Renal pelvis (tissue), 4 donors: ENCODE data around the gene TUBE1. TPM values are rescaled to one million over a fixed set of nuclear protein-coding genes. Genes with fewer than 3 reads are reported as not detected.
"Not testable (repeated sequence)": the region's sequence is repeated elsewhere in the genome, so short reads cannot be mapped to it uniquely, and the experiment has no call there.

ENCODE experiments used
- DNase-seq: peaks from one replicate; pipeline ENCODE4 v3.0.0-alpha.2; 2013
- polyA plus RNA-seq, 3 donors: library from polyadenylated mRNA; unstranded; fragments of 120-200 nt; gene quantifications; one replicate each; pipeline ENCODE4 v1.2.1, GENCODE V29; 2013; ENCODE audit not compliant: insufficient read length in 3 of 3

TUBE1 gene
- polyA plus RNA-seq, 3 donors, result 22.6 to 49.5 (median 49.1) TPM

GRCh38 chr6:112085286-112086065 is 1.8 kb downstream of the TUBE1 start:
- DNase-seq, result no peak

GRCh38 chr6:112081569-112081968 is 5.7 kb downstream of the TUBE1 start:
- no peak for DNase-seq

- no peak for DNase-seq
Observed at GRCh38 chr6:112066606-112067005, 20.7 kb downstream of the TUBE1 start.

- no peak for DNase-seq
Observed at GRCh38 chr6:112065426-112065986, 21.8 kb downstream of the TUBE1 start.

- DNase-seq, result no peak
Observed at GRCh38 chr6:112062966-112063365, 24.3 kb downstream of the TUBE1 start.

GRCh38 chr6:112061605-112062004 is 25.7 kb downstream of the TUBE1 start:
- no peak for DNase-seq

GRCh38 chr6:112058243-112059032 is 28.8 kb downstream of the TUBE1 start:
- DNase-seq, result no peak

- DNase-seq, result no peak
Observed at GRCh38 chr6:112054555-112055190, 32.6 kb downstream of the TUBE1 start.

- no peak for DNase-seq
Observed at GRCh38 chr6:112054001-112054400, 33.3 kb downstream of the TUBE1 start, which contains the start of gene CCN6. TSS of gene CCN6 (plus strand) at chr6:112054104. CDS start at chr6:112054358, 254 bp downstream.

- not testable (repeated sequence) for DNase-seq
Observed at GRCh38 chr6:112051251-112051740, 36.0 kb downstream of the TUBE1 start.

- DNase-seq, result no peak
Observed at GRCh38 chr6:112050429-112050828, 36.9 kb downstream of the TUBE1 start.

- no peak for DNase-seq
Observed at GRCh38 chr6:112049996-112050395, 37.3 kb downstream of the TUBE1 start.

- DNase-seq, result no peak
Observed at GRCh38 chr6:112049026-112049799, 38.1 kb downstream of the TUBE1 start.

GRCh38 chr6:112047523-112047922 is 39.8 kb downstream of the TUBE1 start:
- not testable (repeated sequence) for DNase-seq

- no peak for DNase-seq
Observed at GRCh38 chr6:112044856-112045255, 42.4 kb downstream of the TUBE1 start.

GRCh38 chr6:112044196-112044595 is 43.1 kb downstream of the TUBE1 start:
- no peak for DNase-seq

- peak; percentile 93 for DNase-seq
Observed at GRCh38 chr6:112043032-112044007, 44.0 kb downstream of the TUBE1 start.

GRCh38 chr6:112041535-112041934 is 45.7 kb downstream of the TUBE1 start:
- no peak for DNase-seq

- no peak for DNase-seq
Observed at GRCh38 chr6:112040956-112041355, 46.3 kb downstream of the TUBE1 start.

- no peak for DNase-seq
Observed at GRCh38 chr6:112039431-112039770, 47.9 kb downstream of the TUBE1 start.
